Sigmoid colon (tissue), 7 donors: ENCODE measurements around the gene SLITRK4. TPM values are rescaled to one million over a fixed set of nuclear protein-coding genes. Genes with fewer than 3 reads are reported as not detected.
A peak's percentile ranks its signal among the peaks of the same experiment; 100 is the strongest.

Source experiments
- DNase-seq: peaks from one replicate; pipeline ENCODE4 v3.0.0-alpha.2; 2019
- H3K27ac ChIP-seq, 4 donors: fragments of 200-600 bp; sonication (generic); one replicate each; pipeline ENCODE4 v1.5.1; 2016 to 2019; ENCODE audit warnings: mild to moderate bottlenecking in 1 of 4
- H3K27me3 ChIP-seq, 3 donors: fragments of 200-600 bp; sonication (generic); one replicate each; pipeline ENCODE4 v1.5.1; 2019; ENCODE audit warnings: mild to moderate bottlenecking in 1 of 3
- H3K36me3 ChIP-seq, 4 donors: fragments of 200-600 bp; sonication (generic); one replicate each; pipeline ENCODE4 v1.5.1; 2016 to 2019
- H3K4me1 ChIP-seq, 4 donors: fragments of 200-600 bp; sonication (generic); one replicate each; pipeline ENCODE4 v1.5.1; 2017 to 2019
- H3K4me3 ChIP-seq, 4 donors: fragments of 200-600 bp; sonication (generic); one replicate each; pipeline ENCODE4 v1.5.1; 2017 to 2019; ENCODE audit warnings: mild to moderate bottlenecking in 2 of 4, moderate library complexity in 1 of 4
- H3K9me3 ChIP-seq, 4 donors: fragments of 200-600 bp in 3 of 4; sonication (generic) in 3 of 4; one replicate each; pipeline versions ENCODE4 v1.5.1 to v1.6.1; 2013 to 2019
- EP300 ChIP-seq, 4 donors: sonication (generic); formaldehyde crosslinking; IDR thresholded peaks; one replicate each; pipeline ENCODE4 v1.6.1; 2017; ENCODE audit warnings: antibody characterized with exemption in 4 of 4
- POLR2A ChIP-seq, 2 donors: fragments of 450-650 bp; IDR thresholded peaks; one replicate each; pipeline ENCODE4 v1.6.1; 2016; ENCODE audit warnings: antibody characterized with exemption in 2 of 2, mild to moderate bottlenecking in 2 of 2, moderate library complexity in 2 of 2
- POLR2AphosphoS5 ChIP-seq, 4 donors: sonication (generic); formaldehyde crosslinking; IDR thresholded peaks; one replicate each; pipeline ENCODE4 v1.6.1; 2017; ENCODE audit warnings: antibody characterized with exemption in 4 of 4
- WGBS, 2 donors: extraction: QIAGEN DNeasy Blood & Tissue Kit; methylation state at CpG; one replicate each; pipeline ENCODE4 v1.1.7; 2013; 5-methylcytosine and 5-hydroxymethylcytosine counted together
- intact Hi-C: fragments of 100-400 bp; cut with DNase I; formaldehyde crosslinking; loops from one replicate; pipeline ENCODE4 v1.15.1; 2023
- polyA plus RNA-seq, 3 donors: library from polyadenylated mRNA; stranded (reverse); fragments of 200-250 nt; gene quantifications; one replicate each; pipeline ENCODE4 v1.2.3, GENCODE V29; 2013
- total RNA-seq, 4 donors: library from RNA; depleted of rRNA; stranded (reverse); fragments of >200 nt; gene quantifications; one replicate each; pipeline ENCODE4 v1.1.0, GENCODE V29; 2016
- TF ChIP-seq, protein P1 (sequence below), 4 experiments: fragments of 450-650 bp in 3 of 4; fragments of 200-600 bp in 1 of 4; IDR thresholded peaks; one replicate each; pipeline ENCODE4 v1.5.1; 2016 to 2019; ENCODE audit warnings: antibody characterized with exemption in 4 of 4, mild to moderate bottlenecking in 3 of 4, moderate library complexity in 2 of 4
- donor health status: healthy with polysubstance abuse.
- donor health status: Bipolar disorder and iron deficiency.
- donor health status: healthy.

Gene SLITRK4, protein sequence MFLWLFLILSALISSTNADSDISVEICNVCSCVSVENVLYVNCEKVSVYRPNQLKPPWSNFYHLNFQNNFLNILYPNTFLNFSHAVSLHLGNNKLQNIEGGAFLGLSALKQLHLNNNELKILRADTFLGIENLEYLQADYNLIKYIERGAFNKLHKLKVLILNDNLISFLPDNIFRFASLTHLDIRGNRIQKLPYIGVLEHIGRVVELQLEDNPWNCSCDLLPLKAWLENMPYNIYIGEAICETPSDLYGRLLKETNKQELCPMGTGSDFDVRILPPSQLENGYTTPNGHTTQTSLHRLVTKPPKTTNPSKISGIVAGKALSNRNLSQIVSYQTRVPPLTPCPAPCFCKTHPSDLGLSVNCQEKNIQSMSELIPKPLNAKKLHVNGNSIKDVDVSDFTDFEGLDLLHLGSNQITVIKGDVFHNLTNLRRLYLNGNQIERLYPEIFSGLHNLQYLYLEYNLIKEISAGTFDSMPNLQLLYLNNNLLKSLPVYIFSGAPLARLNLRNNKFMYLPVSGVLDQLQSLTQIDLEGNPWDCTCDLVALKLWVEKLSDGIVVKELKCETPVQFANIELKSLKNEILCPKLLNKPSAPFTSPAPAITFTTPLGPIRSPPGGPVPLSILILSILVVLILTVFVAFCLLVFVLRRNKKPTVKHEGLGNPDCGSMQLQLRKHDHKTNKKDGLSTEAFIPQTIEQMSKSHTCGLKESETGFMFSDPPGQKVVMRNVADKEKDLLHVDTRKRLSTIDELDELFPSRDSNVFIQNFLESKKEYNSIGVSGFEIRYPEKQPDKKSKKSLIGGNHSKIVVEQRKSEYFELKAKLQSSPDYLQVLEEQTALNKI
- total RNA-seq (1 to 10 TPM; 1.2 to 2.5 (median 2.0) TPM), polyA plus RNA-seq (under 1 TPM in 2 of 3 donors, not detected in 1; 0.15 to 0.60 TPM)

DNA sequence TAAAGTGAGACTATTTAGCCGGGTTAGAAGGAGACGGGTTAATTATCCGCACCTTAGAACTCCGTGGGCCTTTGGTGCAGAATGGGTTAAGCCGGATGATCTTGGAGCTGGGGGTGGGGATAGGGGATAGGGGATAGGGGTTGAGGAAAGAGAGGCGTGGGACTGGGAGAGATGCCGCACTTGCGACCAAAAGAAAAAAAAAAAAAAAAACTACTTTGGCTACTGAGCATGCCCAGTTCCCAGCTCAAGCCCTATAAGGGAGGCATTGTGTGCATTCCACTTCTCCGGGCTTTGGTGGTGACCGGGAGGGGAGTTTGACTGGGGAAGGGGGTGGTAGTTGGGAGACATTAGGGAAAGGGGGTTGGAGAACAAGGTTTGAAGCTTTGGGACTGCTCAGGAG, at the start of gene SLITRK4:
TSS of gene SLITRK4 (minus strand) at position 187 of the 400 bp plus-strand sequence. CDS start 4,993 bp downstream, outside the sequence.
- TF ChIP-seq, protein P1, sequence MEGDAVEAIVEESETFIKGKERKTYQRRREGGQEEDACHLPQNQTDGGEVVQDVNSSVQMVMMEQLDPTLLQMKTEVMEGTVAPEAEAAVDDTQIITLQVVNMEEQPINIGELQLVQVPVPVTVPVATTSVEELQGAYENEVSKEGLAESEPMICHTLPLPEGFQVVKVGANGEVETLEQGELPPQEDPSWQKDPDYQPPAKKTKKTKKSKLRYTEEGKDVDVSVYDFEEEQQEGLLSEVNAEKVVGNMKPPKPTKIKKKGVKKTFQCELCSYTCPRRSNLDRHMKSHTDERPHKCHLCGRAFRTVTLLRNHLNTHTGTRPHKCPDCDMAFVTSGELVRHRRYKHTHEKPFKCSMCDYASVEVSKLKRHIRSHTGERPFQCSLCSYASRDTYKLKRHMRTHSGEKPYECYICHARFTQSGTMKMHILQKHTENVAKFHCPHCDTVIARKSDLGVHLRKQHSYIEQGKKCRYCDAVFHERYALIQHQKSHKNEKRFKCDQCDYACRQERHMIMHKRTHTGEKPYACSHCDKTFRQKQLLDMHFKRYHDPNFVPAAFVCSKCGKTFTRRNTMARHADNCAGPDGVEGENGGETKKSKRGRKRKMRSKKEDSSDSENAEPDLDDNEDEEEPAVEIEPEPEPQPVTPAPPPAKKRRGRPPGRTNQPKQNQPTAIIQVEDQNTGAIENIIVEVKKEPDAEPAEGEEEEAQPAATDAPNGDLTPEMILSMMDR (IDR thresholded peaks at IDR 0.05): no peak
- TF ChIP-seq POLR2AphosphoS5 (IDR thresholded peaks at IDR 0.05) (no peak), EP300 (IDR thresholded peaks at IDR 0.05) (no peak), POLR2A (IDR thresholded peaks at IDR 0.05) (no peak)
- Histone ChIP-seq H3K4me3 (peak within 1 kb of the TSS; percentile 19 to 50 (median 43)), H3K27ac (no peak within 1 kb of the TSS), H3K36me3 (no peaks in the 10 kb centered on the region), H3K9me3 (no peaks in the 10 kb centered on the region), H3K4me1 (peaks cover 0 to 13% (median 9%) of the 10 kb centered on the region in 4 donors), H3K27me3 (peaks cover 0 to 19% (median 6%) of the 10 kb centered on the region in 3 donors)
- DNase-seq: no peak
- WGBS, 2 donors: 4 to 6% methylated on average over 9 to 10 of the region's 10 CpGs
- intact Hi-C loops: no loop called here

DNA sequence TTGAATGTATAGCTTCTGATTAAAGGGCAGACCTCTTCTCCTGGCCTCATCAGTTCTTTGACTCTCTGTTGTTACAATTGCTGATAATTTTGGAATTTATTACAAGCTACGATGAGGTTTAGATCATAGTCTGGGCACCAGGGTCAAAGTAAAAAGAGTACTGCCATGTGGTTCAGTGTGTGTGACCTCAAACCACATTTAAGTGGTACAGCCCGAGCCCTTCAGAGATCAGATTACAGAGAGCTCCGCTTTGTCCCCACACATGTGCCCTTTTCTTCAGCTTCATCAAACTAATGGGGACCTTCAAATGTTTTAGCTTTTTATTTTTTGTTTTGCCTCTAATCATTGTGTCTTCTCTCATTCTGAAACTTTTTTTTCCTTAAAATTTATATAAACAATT, 47.6 kb upstream of the SLITRK4 start:
- WGBS, 2 donors: 41 to 55% methylated on average over 3 of the region's 3 CpGs
- intact Hi-C loops: no loop called here
- no peaks in the 10 kb centered on the region for H3K27me3 ChIP-seq
- H3K9me3 ChIP-seq: no peaks in the 10 kb centered on the region
- no peak for DNase-seq
- no peaks in the 10 kb centered on the region for H3K4me1 ChIP-seq
- H3K27ac ChIP-seq: no peak overlapping the region
- no peaks in the 10 kb centered on the region for H3K36me3 ChIP-seq
- no peak for TF ChIP-seq POLR2A (IDR thresholded peaks at IDR 0.05)
- TF ChIP-seq POLR2AphosphoS5 (IDR thresholded peaks at IDR 0.05): no peak
- TF ChIP-seq, protein P1 (IDR thresholded peaks at IDR 0.05): no peak
- no peak for TF ChIP-seq EP300 (IDR thresholded peaks at IDR 0.05)
- no peak overlapping the region for H3K4me3 ChIP-seq

DNA sequence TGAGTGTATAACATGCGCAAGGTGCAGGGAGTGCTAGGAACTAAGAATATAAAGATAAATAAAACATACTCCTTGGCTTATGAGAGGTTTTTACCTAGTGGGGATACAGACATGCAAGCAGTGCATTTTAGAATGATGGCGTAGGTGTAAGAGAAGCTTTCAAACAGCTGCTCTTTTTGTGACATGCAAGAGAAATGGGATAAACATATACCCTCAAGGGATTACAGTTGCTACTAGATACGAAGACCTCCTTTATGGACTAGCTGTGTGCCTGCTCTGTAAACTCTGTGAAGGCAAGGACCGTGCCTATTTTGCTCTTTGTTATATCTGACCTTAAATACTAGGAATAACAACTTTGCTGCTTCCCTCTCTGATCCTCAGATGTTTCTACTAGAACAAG, 39.0 kb upstream of the SLITRK4 start:
- Histone ChIP-seq H3K4me3 (no peak overlapping the region), H3K27me3 (peaks cover 0 to 3% (median 0%) of the 10 kb centered on the region in 3 donors), H3K4me1 (no peaks in the 10 kb centered on the region), H3K27ac (no peak overlapping the region), H3K36me3 (no peaks in the 10 kb centered on the region), H3K9me3 (no peaks in the 10 kb centered on the region)
- no peak for DNase-seq
- WGBS, 2 donors: 69 to 73% methylated on average over 4 of the region's 4 CpGs
- intact Hi-C loops: no loop called here
- TF ChIP-seq EP300 (IDR thresholded peaks at IDR 0.05) (no peak), POLR2A (IDR thresholded peaks at IDR 0.05) (no peak), POLR2AphosphoS5 (IDR thresholded peaks at IDR 0.05) (no peak)
- TF ChIP-seq, protein P1 (IDR thresholded peaks at IDR 0.05): no peak

DNA sequence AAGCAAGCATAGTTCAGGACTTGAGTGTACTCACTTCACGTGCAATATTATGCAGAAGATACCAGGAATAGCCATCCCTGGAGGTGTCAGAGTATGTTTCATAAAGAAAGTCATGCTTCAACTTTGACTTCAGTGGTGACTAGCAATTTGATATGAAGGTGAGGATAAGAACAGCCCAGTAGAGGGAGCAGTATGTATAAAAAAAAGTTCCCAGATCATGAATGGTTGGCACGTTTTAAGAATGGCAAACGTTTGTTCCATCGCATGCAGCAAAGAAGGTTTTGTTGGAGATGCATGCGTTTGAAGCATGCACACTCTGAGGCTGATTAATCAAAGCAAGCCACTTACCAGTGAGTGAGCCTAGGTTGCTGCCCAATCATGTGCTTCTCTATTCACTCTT, 33.5 kb upstream of the SLITRK4 start:
- H3K4me1 ChIP-seq: no peaks in the 10 kb centered on the region
- no peaks in the 10 kb centered on the region for H3K9me3 ChIP-seq
- peaks cover 0 to 3% (median 0%) of the 10 kb centered on the region in 3 donors for H3K27me3 ChIP-seq
- TF ChIP-seq POLR2AphosphoS5 (IDR thresholded peaks at IDR 0.05) (no peak), POLR2A (IDR thresholded peaks at IDR 0.05) (no peak), EP300 (IDR thresholded peaks at IDR 0.05) (no peak)
- TF ChIP-seq, protein P1 (IDR thresholded peaks at IDR 0.05): no peak
- no peak overlapping the region for H3K27ac ChIP-seq
- DNase-seq: no peak
- 7 to 26% methylated on average over 5 of the region's 5 CpGs for WGBS, 2 donors
- no peak overlapping the region for H3K4me3 ChIP-seq
- H3K36me3 ChIP-seq: no peaks in the 10 kb centered on the region
- intact Hi-C loops: loop anchor here (10.0 kb wide), 1 partner anchor 1525 kb away; no protein-coding TSS in a partner anchor
